Measurements from ENCODE around the gene RPS21.

DNA sequence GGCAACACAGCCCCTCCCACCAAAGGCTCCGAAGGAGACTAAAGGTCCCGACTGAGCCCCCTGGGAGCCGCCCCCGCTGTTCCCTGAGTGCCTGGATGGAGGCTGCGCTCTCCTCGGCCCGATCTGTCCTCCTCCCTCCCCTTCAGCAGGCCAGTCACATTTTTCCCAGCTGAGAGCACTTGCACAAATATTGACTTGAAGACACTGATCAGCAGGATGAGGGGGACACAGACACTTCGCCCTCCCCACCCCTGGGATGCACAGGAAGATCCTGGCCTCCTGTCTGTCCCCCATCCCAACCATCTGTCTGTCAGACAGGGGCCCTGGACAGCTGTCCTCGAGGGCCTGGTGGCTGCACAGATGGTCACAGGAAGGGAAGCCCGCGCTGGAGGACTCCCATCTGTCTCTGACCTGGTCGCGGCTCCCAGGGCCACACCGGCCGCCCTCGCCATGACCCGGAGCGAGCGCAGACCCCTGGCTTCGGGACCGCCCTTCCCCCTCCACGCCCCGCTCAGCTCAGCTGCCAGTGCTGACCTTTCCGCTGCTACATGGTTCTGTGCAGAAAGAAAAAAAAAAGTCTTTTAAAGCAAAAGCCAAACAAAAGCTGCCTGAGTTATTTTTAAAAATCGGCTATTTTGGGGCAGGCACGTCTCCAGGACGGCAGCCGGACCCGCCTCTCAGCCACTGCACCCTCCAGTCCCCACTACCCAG is 30.9 kb upstream of the RPS21 start:
- TF ChIP-seq, protein P1, sequence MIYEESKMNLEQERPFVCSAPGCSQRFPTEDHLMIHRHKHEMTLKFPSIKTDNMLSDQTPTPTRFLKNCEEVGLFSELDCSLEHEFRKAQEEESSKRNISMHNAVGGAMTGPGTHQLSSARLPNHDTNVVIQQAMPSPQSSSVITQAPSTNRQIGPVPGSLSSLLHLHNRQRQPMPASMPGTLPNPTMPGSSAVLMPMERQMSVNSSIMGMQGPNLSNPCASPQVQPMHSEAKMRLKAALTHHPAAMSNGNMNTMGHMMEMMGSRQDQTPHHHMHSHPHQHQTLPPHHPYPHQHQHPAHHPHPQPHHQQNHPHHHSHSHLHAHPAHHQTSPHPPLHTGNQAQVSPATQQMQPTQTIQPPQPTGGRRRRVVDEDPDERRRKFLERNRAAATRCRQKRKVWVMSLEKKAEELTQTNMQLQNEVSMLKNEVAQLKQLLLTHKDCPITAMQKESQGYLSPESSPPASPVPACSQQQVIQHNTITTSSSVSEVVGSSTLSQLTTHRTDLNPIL (CRISPR knock-in tag; IDR thresholded peaks at IDR 0.05; ENCODE audit: low read depth) = no peak
- TF ChIP-seq TSHZ2 (CRISPR knock-in tag; IDR thresholded peaks at IDR 0.05) = no peak
- TF ChIP-seq TCF4 (CRISPR knock-in tag; IDR thresholded peaks at IDR 0.05; ENCODE audit: borderline replicate concordance) = no peak
- TF ChIP-seq, protein P2, sequence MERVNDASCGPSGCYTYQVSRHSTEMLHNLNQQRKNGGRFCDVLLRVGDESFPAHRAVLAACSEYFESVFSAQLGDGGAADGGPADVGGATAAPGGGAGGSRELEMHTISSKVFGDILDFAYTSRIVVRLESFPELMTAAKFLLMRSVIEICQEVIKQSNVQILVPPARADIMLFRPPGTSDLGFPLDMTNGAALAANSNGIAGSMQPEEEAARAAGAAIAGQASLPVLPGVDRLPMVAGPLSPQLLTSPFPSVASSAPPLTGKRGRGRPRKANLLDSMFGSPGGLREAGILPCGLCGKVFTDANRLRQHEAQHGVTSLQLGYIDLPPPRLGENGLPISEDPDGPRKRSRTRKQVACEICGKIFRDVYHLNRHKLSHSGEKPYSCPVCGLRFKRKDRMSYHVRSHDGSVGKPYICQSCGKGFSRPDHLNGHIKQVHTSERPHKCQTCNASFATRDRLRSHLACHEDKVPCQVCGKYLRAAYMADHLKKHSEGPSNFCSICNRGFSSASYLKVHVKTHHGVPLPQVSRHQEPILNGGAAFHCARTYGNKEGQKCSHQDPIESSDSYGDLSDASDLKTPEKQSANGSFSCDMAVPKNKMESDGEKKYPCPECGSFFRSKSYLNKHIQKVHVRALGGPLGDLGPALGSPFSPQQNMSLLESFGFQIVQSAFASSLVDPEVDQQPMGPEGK (CRISPR knock-in tag; IDR thresholded peaks at IDR 0.05; ENCODE audit: borderline replicate concordance) = no peak
- TF ChIP-seq ZC3H10 (CRISPR knock-in tag; IDR thresholded peaks at IDR 0.05) = no peak
- TF ChIP-seq ZNF8 (CRISPR knock-in tag; IDR thresholded peaks at IDR 0.05) = no peak
- TF ChIP-seq OSR1 (CRISPR knock-in tag; IDR thresholded peaks at IDR 0.05) = no peak
- TF ChIP-seq ZNF70 (CRISPR knock-in tag; IDR thresholded peaks at IDR 0.05) = no peak

Measured in SK-N-SH treated with all-trans-retinoic acid at 6 μM for 48 hours (cell line).